Epithelial cell of proximal tubule (primary cell): ENCODE data around the gene EPAS1. TPM values are rescaled to one million over a fixed set of nuclear protein-coding genes. Genes with fewer than 3 reads are reported as not detected.

ENCODE experiments used
- DNase-seq: peaks from one replicate; pipeline ENCODE4 v3.0.0-alpha.2; 2011; ENCODE audit warnings: low read depth
- H3K4me3 ChIP-seq: 2 replicates; pipeline ENCODE4 v1.5.1; 2011; ENCODE audit warnings: low read depth, mild to moderate bottlenecking, low read length
- CTCF ChIP-seq: conservative IDR thresholded peaks from 2 replicates; pipeline ENCODE4 v1.5.1; 2012; ENCODE audit warnings: low read depth, mild to moderate bottlenecking, low read length
- total RNA-seq: library from RNA; depleted of rRNA; stranded (reverse); fragments of >200 nt; gene quantifications from 2 replicates; pipeline ENCODE4 v1.2.3, GENCODE V29; 2015

The EPAS1 gene
- total RNA-seq, 1 donor from 2014 or later: 33.8 TPM

DNA sequence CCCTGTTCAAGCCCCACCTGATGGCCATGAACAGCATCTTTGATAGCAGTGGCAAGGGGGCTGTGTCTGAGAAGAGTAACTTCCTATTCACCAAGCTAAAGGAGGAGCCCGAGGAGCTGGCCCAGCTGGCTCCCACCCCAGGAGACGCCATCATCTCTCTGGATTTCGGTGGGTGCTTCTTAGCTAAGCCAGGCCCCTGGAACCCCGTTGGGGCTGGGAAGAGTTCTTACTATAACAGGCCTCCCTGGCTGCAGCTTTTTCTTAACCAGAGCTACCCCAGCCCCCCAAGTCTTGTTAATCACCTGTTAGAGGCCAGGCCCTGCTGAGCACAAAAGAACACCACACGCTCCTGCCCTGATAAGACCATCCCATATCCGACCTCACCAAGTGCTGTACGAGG is 79.4 kb downstream of the EPAS1 start:
- H3K4me3 ChIP-seq: no peak overlapping the region
- DNase-seq: no peak
- no peak for TF ChIP-seq CTCF

DNA sequence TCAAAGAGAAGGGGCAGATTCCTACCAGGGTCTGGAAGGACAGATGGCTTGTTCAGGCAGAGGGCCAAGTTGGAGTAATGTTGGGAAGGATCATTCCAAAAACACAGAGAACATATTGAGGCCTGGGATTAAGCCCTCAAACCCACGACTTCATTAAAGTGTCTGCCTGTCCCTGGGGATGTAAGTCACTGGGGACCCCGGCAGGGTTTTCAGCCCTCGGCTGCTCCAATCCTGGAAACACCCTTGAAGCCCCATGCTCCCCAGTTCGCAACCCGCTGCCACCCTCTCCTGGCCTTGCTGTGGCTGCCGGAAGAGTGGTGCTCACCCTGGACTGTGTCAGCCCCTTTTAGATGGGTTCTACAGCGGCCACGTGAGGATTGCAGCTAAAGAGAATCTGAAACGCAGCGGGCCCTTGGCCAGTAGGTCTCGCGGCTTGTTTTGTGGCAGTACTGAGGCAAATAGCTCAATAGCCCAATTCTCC is 79.9 kb downstream of the EPAS1 start:
- no peak for DNase-seq
- TF ChIP-seq CTCF: no peak
- H3K4me3 ChIP-seq: no peak overlapping the region

DNA sequence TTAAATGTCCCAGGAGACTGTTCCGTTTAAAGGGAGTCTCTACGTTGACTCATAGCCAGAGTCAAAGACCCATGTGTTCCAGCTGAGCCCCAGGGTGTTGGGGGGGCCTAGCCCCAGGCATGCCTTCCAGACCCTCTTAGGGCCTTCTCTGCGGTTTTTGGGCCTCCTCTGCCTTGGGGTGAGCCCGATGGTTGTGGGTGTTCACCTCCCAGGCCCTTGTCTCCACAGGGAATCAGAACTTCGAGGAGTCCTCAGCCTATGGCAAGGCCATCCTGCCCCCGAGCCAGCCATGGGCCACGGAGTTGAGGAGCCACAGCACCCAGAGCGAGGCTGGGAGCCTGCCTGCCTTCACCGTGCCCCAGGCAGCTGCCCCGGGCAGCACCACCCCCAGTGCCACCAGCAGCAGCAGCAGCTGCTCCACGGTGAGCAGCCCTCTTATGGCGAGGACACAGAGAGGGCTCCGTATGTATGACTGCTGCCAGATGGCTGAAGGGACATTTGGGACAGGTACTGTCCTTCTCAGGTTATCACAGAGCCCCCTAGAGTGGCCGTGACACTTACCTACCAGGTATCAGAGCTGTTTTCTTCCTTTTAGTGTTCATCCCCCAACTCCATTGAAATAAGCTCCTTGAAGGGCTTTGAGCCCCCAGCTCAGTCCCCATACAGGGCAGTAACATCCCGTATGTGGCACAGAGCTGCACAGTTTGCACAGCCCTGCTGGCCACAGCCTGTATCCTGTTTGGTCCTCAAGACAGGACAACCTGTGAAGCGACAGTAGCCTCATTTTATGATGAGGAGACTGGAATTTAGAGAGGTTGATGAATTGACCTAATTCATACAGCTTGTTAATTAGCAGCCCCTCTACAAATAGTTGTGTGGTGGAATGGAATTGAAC is 80.7 kb downstream of the EPAS1 start:
- DNase-seq: no peak
- no peak overlapping the region for H3K4me3 ChIP-seq
- TF ChIP-seq CTCF: no peak

- H3K4me3 ChIP-seq: no peak overlapping the region
- no peak for TF ChIP-seq CTCF
- no peak for DNase-seq
Measured at GRCh38 chr2:46378616-46379015, 81.4 kb downstream of the EPAS1 start.

GRCh38 chr2:46379213-46380037 is 82.2 kb downstream of the EPAS1 start:
- H3K4me3 ChIP-seq: no peak overlapping the region
- DNase-seq: no peak
- no peak for TF ChIP-seq CTCF

DNA sequence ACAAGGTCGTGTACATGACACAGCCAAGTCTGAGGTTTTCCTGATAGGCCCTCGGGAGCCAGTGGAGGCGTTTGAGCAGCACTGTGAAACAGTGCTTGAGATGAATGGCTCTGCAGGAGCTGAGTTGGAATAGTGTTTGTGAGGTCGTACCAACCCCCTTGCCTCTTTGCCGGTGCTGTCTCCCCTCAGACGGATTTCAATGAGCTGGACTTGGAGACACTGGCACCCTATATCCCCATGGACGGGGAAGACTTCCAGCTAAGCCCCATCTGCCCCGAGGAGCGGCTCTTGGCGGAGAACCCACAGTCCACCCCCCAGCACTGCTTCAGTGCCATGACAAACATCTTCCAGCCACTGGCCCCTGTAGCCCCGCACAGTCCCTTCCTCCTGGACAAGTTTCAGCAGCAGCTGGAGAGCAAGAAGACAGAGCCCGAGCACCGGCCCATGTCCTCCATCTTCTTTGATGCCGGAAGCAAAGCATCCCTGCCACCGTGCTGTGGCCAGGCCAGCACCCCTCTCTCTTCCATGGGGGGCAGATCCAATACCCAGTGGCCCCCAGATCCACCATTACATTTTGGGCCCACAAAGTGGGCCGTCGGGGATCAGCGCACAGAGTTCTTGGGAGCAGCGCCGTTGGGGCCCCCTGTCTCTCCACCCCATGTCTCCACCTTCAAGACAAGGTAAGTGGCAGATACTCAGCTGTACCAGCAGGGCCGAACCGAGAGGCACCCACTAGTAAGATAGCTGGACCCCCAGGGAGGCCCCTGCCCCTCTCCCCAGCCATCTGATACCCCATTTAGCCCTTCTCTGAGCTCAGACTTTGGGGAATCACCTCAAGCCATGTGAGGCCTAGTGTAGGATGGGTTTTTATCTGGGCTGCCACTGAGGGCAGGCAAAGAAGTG is 83.1 kb downstream of the EPAS1 start:
- DNase-seq: no peak
- no peak for TF ChIP-seq CTCF
- no peak overlapping the region for H3K4me3 ChIP-seq
